HG03064 (cell line): ENCODE data around the gene MEF2A.

Experiments used
- ATAC-seq: cut with Tn5 transposase; IDR thresholded peaks from one replicate; pipeline ENCODE4 v1.9.1; 2021; ENCODE audit warnings: low read depth; ENCODE audit not compliant: unreplicated experiment

Gene MEF2A

GRCh38 chr15:99692825-99693224, 127.0 kb downstream of the MEF2A start:
- ATAC-seq: no peak

DNA sequence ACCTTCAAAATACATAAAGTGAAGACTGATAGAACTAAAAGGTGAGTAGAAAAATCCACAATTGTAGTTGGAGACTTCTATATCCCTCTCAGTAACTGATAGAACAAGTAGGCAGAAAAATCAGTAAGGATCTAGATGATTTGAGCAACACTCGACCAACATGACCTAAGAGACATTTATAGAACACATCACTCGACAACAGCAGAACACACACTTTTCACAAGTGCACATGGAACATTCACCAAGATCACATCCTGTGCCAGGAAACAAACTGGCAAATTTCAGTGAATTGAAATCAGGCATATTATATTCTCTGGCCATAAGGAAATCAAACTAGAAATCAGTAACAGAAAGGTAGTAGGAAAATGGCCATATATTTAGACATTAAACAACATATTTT, 130.3 kb downstream of the MEF2A start:
- no peak for ATAC-seq

DNA sequence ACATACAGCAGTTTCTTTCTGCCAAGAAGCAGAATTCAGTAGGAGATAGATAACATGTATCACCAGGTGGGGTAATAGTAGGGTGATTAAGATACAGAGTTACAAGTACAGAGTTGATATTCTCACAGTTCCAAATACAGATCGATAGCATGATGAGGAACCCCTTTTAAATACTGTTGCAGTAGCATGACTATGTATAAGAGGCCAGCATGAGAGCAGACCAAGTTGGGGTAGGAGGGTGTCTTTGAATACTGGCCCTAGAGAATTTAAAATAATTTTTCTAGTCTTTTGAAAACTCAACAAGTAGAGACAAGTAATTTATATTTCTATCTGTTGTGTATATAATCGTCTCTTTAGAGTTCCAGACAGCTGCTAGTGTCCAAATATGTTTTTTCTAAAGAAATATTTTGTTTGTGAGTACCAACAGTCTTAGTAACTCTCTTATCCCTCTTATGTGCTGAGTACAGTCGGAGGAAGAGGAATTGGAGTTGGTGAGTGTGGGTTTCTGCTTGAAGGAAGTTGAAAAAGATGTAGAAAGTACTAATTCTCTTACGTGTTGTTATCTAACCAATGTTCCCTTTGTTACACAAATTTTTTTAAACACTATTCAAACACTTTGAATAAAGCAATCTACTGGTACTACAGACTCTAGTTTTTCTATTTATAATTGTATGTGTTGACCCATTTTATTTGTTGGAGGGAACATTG, 137.3 kb downstream of the MEF2A start:
- ATAC-seq: no peak

DNA sequence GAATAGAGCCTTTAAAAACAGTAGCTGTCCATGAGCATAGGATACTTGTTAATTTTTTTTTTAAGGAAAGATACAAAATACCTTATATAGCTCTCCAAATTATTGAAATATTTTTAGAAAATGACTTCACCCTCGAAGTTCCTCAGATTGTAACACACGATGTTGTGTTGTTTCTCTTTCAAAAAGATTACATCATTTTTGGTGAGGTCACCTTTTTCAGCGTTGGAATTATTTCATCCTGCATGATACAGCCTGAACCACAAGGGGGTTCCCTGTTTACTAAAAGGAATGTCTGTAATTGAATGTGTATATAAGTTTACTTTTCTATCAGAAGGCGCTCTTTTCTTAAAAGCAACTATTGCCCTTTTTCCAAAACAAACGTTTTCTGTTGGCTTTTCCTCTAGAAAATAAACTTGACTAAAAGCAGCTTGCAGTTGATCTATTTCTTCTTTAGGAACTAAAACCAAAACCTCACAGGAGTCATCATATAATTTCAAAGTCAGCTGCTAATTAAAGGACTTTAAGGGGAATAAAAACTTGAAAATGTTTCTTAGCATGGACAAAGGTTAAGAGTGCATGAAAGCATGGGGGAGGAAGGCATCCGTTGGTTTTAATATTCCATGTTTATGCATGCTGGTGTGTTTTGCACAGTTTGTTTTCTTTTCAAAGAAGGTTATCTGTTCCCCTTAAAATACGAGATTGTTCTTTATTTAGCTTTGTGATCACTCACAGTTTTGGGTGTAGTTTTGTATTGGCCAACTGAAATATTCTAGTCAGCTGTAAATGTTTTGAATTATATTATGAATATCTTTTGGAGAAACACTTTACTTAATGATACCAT, 138.0 kb downstream of the MEF2A start:
- no peak for ATAC-seq

DNA sequence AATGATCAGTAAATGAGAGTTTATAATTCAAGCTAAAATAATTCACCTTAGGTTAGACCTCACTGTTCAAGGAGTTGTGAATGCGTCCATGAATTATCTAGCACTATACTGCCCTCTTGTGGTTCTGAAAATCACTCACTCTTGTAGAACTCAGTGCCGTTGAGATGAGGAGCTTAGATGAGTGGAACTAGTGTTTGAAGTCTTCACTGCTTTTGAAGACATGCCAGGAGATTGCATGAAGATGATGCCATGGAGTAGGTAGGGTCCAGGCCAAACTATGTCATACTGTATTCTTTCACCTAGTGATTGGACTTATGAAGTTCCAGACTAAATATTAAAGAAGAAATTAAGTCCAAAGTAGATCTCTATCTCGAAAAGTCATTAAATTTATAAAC, 138.7 kb downstream of the MEF2A start:
- ATAC-seq: peak; percentile 52

- ATAC-seq: no peak
Measured at GRCh38 chr15:99706557-99707303, 140.9 kb downstream of the MEF2A start.

DNA sequence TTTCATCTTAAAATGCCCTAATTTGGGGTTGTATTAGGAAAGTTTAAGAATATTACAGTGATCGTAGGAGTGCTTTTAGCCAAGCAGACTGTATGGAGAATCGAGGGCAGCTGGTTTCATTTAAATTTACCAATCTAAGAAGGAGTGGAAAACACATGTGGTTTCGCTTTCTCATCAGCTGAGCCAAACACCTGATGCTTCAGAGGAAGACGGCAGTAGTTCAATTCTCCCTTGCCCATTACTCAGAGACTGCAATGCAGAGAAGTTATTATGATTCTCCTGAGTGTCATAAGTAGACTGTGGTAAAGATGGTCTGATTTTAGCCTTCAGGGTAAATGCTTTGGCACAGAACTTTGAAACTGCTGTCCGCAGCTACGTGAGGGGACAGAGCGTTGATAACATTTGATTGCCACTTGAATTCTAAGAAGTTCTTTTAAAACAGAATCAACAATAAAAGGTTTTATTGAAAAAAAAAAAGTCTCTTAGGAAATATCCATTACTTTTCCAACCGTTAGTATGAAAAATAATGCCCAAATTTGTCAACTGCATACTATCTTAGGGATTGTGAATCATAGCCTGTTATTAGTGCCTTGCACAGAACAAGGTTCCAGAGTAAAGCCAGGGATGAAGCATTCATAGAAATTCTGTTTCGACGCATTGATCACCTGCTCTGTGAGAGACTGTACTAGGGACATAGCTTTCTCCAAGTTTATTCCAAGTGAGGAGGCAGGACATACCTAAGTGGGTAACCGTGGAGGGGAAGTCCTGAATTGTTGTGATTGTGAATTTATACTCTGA, 141.9 kb downstream of the MEF2A start:
- ATAC-seq: no peak

GRCh38 chr15:99708563-99708962, 142.8 kb downstream of the MEF2A start:
- no peak for ATAC-seq

DNA sequence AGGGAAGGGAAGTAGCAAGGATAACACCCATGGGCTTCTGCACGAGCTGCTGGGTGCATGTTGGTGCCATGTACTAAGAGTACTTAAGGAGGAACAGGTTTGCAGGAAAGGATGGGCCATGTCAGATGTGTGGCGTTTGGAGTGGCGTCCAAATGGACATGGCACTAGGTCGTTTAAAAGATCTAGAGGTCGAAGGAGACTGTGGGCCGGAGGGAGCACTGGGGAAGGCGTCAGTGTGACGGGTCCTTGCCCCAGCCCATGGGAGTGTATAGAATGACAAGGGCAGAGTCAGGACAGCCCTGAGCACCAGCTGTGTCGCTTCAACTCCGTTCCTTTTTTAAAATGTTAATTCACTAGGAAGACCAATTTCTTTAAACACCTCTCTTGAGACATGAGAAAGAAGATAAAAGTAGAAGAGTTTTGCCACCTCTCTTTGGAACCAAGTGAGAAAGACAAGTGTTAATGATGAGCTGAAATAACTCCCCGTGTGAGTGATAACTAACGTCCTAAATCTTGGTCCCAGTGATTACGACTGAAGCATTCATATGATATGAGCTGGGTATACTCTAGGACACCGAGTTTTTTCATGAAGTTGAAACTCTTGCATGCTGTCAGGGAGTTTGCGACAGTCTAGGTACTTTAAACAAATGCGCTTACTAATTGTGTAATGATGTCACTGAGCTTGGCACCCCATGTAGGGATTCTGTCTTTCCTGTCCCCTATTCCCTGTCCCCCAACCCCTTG, 143.6 kb downstream of the MEF2A start:
- no peak for ATAC-seq

DNA sequence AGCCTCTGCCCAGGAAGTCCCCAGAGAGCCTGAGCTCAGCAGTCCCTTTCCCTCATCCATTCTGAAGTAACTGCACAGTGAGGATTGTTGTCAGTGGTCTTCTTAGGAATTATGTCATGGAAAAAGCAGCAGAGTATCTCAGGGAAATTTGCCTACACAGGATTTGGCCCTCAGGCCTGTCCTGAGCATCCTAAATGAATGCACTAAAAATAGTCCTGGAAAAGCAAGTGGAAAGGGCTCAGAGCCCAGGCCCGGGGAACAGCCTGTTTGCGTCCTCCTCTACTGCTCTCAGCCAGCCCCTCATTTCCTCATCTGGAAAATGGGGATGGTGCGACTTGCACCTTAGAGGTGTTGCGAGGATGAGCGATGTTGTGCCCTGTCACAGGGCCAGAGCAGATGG, 145.8 kb downstream of the MEF2A start:
- no peak for ATAC-seq

DNA sequence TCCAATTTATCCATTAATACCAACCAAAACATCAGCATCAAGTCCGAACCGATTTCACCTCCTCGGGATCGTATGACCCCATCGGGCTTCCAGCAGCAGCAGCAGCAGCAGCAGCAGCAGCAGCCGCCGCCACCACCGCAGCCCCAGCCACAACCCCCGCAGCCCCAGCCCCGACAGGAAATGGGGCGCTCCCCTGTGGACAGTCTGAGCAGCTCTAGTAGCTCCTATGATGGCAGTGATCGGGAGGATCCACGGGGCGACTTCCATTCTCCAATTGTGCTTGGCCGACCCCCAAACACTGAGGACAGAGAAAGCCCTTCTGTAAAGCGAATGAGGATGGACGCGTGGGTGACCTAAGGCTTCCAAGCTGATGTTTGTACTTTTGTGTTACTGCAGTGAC, 146.6 kb downstream of the MEF2A start:
- no peak for ATAC-seq

DNA sequence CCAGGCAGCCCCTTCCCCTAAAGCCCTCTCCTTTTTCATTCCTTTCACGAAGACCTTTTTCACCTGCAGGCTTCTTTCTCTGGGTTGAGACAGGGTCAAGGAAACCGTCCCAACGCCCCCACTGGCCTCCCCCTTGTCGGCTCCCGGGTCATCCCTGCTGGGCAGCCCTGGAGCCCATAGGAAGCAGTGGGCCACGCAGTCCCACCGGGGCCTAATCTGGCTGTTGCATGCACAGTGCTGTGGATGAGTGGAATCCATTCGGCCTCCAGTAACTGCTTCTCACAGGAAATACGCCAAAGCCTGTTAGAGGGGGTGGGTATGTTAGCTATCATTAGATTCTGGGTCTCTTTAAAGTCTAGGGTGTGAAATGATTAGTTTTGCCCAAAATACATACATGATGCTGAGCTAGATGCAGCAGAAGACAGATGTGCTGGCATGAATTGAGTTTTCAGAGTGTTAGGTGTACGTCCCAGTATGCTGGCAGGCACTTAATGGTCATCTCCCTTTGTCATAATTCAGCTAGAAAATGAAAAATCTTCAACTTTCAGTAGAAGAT, 150.8 kb downstream of the MEF2A start:
- ATAC-seq: no peak

GRCh38 chr15:99717161-99718009, 151.6 kb downstream of the MEF2A start:
- peak; percentile 38 for ATAC-seq

- no peak for ATAC-seq
Measured at GRCh38 chr15:99718421-99718820, 152.6 kb downstream of the MEF2A start.

DNA sequence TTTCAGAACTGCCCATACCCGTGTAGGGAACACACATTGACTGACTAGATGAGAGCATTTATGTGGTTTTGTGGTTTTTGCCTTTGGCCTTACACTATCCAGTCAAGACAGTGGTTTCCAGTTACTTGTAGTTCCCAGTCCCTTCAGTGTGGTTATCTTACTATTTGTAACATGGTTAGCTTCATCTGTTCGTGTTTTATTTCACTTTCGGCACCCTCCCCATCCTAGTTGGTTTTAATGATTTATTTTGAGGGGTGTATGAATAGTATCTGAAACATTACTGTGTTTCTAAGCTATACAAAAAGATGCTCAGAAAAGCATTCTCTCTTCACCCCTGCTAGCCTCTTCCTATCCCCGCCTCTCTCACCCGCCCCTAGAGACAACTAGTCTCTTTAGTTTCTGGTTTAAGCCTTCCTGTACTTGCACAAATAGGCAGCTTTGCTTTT, 153.3 kb downstream of the MEF2A start:
- ATAC-seq: peak; percentile 72

DNA sequence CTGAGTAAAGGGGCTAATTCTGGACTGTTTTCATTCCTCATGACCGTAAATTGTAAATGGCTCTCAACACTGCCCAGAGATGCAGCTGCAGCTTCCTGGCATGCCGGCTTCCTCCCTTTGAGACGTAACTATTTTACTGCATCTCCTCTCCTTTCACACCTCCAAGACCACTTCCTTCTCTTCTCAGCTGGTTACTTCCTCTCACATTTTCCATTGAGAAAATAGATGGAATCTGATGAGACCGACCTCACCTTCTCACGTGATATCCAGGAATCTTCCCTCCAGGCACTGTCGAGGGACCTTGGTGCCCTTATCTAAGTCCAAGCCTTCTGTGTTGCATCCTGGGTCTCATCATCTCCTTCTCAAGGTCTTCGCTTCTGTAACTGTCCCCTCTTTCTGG, 154.7 kb downstream of the MEF2A start:
- no peak for ATAC-seq

DNA sequence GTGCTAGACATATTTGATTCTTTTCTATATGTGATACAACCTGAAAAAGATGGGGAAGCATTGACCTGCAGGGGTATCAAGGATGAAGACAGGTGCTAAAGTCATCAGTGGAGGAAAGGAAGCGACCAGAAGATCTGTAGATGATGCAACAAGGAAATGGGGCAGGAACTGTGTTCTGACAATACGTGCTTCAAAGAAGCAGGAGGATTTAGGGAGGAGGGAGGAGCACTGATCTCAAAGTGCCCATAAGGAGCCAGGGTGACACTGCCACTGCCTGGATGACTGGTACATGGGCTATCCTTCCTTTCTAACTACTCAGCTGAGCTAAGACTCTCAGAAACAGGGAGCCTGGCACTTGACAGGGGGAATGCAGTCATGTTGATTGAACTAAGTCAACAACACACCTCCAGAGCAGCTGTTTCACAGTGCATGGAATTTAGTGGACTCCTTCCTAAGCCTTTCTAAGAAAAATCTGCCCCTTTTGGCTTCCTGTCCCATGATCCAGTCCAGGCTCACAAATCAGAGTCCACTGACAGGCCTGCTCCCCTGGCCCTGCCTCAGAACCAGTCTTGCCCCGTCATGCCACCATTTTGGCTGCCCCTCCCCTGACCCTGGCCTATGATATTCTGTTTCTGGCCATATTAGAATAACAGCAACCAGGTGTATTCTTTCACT, 155.5 kb downstream of the MEF2A start:
- no peak for ATAC-seq

- ATAC-seq: no peak
Measured at GRCh38 chr15:99721896-99722295, 156.1 kb downstream of the MEF2A start.
